GM19035 (cell line): ENCODE results near the gene CAPZB.

Experiments used
- ATAC-seq: cut with Tn5 transposase; IDR thresholded peaks from one replicate; pipeline ENCODE4 v1.9.1; 2021; ENCODE audit not compliant: unreplicated experiment

CAPZB gene

GRCh38 chr1:19353596-19353995 lies 131.7 kb downstream of the CAPZB start:
- no peak for ATAC-seq

GRCh38 chr1:19352839-19353238 lies 132.5 kb downstream of the CAPZB start:
- no peak for ATAC-seq

- no peak for ATAC-seq
Measured at GRCh38 chr1:19351873-19352272, 133.5 kb downstream of the CAPZB start.

- no peak for ATAC-seq
Measured at GRCh38 chr1:19350566-19350965, 134.8 kb downstream of the CAPZB start.

GRCh38 chr1:19349999-19350398 lies 135.3 kb downstream of the CAPZB start:
- no peak for ATAC-seq

GRCh38 chr1:19348441-19349198 lies 136.7 kb downstream of the CAPZB start:
- ATAC-seq, result no peak

- ATAC-seq, result no peak
Measured at GRCh38 chr1:19347533-19348172, 137.7 kb downstream of the CAPZB start.

- ATAC-seq, result no peak
Measured at GRCh38 chr1:19346026-19346425, 139.3 kb downstream of the CAPZB start.

GRCh38 chr1:19345391-19345790 lies 139.9 kb downstream of the CAPZB start:
- no peak for ATAC-seq

- ATAC-seq, result no peak
Measured at GRCh38 chr1:19344831-19345230, 140.5 kb downstream of the CAPZB start.

- no peak for ATAC-seq
Measured at GRCh38 chr1:19344372-19344810, 140.9 kb downstream of the CAPZB start.

GRCh38 chr1:19343617-19344350 lies 141.6 kb downstream of the CAPZB start:
- no peak for ATAC-seq

- no peak for ATAC-seq
Measured at GRCh38 chr1:19342894-19343616, 142.3 kb downstream of the CAPZB start.

GRCh38 chr1:19342062-19342750 lies 143.1 kb downstream of the CAPZB start:
- no peak for ATAC-seq

- no peak for ATAC-seq
Measured at GRCh38 chr1:19341201-19342061, 143.9 kb downstream of the CAPZB start.

GRCh38 chr1:19340387-19340937 lies 144.9 kb downstream of the CAPZB start:
- ATAC-seq, result no peak

GRCh38 chr1:19339214-19339861 lies 146.0 kb downstream of the CAPZB start:
- ATAC-seq, result no peak

- no peak for ATAC-seq
Measured at GRCh38 chr1:19338323-19338762, 147.0 kb downstream of the CAPZB start.

- ATAC-seq, result no peak
Measured at GRCh38 chr1:19337289-19337688, 148.1 kb downstream of the CAPZB start.
